ENCODE data around the gene PHF2. TPM values are rescaled to one million over a fixed set of nuclear protein-coding genes. Genes with fewer than 3 reads are reported as not detected.

PHF2 gene
- total RNA-seq, 1 donor from 2014 or later = 31.8 TPM

- DNase-seq (ENCODE audit: low spot score in 2 of 2) (no peak), FAIRE-seq (no peak)
These were observed 8.9 kb downstream of the PHF2 start for GRCh38 chr9:93585259-93585658.

- DNase-seq (ENCODE audit: low spot score in 2 of 2) = no peak
- FAIRE-seq = no peak
These were observed 9.3 kb downstream of the PHF2 start for GRCh38 chr9:93585695-93586094.

- DNase-seq (ENCODE audit: low spot score in 2 of 2) (no peak), FAIRE-seq (no peak)
These were observed 10.1 kb downstream of the PHF2 start for GRCh38 chr9:93586290-93587057.

- DNase-seq (ENCODE audit: low spot score in 2 of 2) (no peak), FAIRE-seq (no peak)
These were observed 10.9 kb downstream of the PHF2 start for GRCh38 chr9:93587284-93587650.

- FAIRE-seq (no peak), DNase-seq (ENCODE audit: low spot score in 2 of 2) (no peak)
These were observed 11.4 kb downstream of the PHF2 start for GRCh38 chr9:93587651-93588347.

GRCh38 chr9:93588641-93589609 lies 12.5 kb downstream of the PHF2 start:
- FAIRE-seq = no peak

GRCh38 chr9:93589688-93590087 lies 13.3 kb downstream of the PHF2 start:
- FAIRE-seq (no peak), DNase-seq (ENCODE audit: low spot score in 2 of 2) (no peak)

More at GRCh38 chr9:93588641-93589609, 12.5 kb downstream of the PHF2 start:
- no peak for DNase-seq (ENCODE audit: low spot score in 2 of 2)

- no peak for DNase-seq (ENCODE audit: low spot score in 2 of 2)
- no peak for FAIRE-seq
These were observed 14.3 kb downstream of the PHF2 start for GRCh38 chr9:93590609-93591234.

- FAIRE-seq (no peak), DNase-seq (ENCODE audit: low spot score in 2 of 2) (no peak)
These were observed 15.1 kb downstream of the PHF2 start for GRCh38 chr9:93591301-93592007.

- FAIRE-seq (no peak), DNase-seq (ENCODE audit: low spot score in 2 of 2) (no peak)
These were observed 15.7 kb downstream of the PHF2 start for GRCh38 chr9:93592008-93592642.

- DNase-seq (ENCODE audit: low spot score in 2 of 2) = no peak
- no peak for FAIRE-seq
These were observed 16.2 kb downstream of the PHF2 start for GRCh38 chr9:93592643-93593021.

GRCh38 chr9:93593144-93593658 lies 16.8 kb downstream of the PHF2 start:
- DNase-seq (ENCODE audit: low spot score in 2 of 2) (no peak), FAIRE-seq (no peak)

- DNase-seq (ENCODE audit: low spot score in 2 of 2) (no peak), FAIRE-seq (no peak)
These were observed 17.8 kb downstream of the PHF2 start for GRCh38 chr9:93594041-93594756.

GRCh38 chr9:93595461-93595860 lies 19.1 kb downstream of the PHF2 start:
- DNase-seq (ENCODE audit: low spot score in 2 of 2) (no peak), FAIRE-seq (no peak)

GRCh38 chr9:93595861-93596365 lies 19.5 kb downstream of the PHF2 start:
- FAIRE-seq = no peak
- DNase-seq (ENCODE audit: low spot score in 2 of 2) = no peak

- DNase-seq (ENCODE audit: low spot score in 2 of 2) (no peak), FAIRE-seq (no peak)
These were observed 20.0 kb downstream of the PHF2 start for GRCh38 chr9:93596399-93596798.

GRCh38 chr9:93597142-93597706 lies 20.8 kb downstream of the PHF2 start:
- FAIRE-seq = no peak

More at GRCh38 chr9:93597142-93597706, 20.8 kb downstream of the PHF2 start:
- no peak for DNase-seq (ENCODE audit: low spot score in 2 of 2)

Measured in frontal cortex (tissue), 4 donors.